IPS-NIHi7 (cell line): ENCODE measurements around the gene GRK5.
A peak's percentile ranks its signal among the peaks of the same experiment; 100 is the strongest.

ENCODE experiments used
- DNase-seq: peaks from one replicate; pipeline ENCODE4 v3.0.0; 2012; ENCODE audit warnings: mixed read lengths; ENCODE audit errors: extremely low spot score

The GRK5 gene

DNA sequence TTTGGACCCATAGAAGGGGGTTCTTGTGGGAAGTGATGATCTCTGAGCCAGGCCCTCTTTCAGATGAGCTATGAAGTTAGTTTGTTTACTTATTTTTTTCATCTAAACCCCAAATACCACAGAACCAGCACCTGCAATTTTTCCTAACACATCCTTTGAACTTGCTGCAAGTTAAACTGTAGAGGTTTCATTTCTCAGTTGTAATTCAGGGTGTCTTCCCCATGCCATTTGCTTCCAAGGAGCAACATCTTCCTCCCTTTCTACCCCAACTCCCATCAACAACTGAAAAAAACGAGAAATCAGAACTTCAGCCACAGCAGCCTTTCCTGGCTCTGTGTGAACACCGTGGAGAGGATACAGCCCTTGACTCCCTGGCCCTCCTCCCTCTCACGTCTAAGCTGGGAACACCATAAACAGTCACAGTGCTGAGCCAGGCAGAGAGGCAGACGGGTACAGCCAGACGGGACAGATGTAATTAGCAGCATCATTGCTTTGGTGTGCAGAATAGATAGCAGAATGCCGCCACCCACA lies 271.5 kb downstream of the GRK5 start:
- no peak for DNase-seq

GRCh38 chr10:119479532-119479931 lies 272.2 kb downstream of the GRK5 start:
- DNase-seq = peak; percentile 75

DNA sequence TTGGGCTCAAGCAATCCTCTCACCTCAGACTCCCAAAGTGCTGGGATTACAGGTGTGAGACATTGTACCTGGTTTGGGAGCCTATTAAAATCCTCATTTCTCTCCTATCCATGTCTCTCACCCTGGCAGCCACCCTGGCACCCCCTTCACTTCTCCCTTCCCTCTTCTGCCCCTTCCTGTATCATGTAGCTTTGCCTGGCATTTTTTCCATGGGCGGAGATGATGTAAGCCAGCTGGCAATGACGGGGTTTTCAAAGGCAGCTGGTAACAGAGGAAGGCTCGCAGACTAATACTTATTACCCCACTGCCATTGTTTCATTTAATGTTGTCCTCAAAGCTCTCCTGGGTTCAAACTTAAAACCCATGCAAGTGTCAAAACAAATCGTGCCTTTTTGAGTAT lies 273.3 kb downstream of the GRK5 start:
- DNase-seq = no peak

DNA sequence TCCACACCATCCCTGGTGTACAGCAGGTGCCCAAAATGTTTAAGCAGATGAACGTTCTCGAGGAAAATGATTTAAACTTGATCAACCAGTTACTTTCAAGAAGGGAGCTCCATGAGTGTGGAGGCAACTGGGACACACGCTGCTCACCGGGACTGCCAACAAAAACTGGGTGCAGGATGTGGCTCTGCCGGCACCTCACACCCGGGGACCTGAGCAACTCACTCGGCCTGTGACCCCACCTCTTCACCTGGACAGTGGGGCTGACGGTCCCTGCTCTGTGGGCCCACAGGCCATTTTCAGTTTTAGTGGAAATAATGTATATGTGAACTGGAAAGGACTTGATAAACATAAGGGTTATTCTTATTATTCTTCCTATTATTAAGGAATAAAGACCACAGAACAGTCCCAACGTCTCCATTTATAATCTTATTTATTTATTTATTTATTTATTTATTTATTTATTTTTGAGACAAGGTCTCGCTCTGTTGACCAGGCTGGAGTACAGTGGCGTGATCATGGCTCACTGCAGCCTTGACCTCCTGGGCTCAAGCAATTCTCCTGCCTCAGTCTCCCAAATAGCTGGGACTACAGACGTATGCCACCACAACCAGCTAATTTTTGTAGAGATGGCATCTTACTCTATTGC lies 274.5 kb downstream of the GRK5 start:
- DNase-seq = no peak

DNA sequence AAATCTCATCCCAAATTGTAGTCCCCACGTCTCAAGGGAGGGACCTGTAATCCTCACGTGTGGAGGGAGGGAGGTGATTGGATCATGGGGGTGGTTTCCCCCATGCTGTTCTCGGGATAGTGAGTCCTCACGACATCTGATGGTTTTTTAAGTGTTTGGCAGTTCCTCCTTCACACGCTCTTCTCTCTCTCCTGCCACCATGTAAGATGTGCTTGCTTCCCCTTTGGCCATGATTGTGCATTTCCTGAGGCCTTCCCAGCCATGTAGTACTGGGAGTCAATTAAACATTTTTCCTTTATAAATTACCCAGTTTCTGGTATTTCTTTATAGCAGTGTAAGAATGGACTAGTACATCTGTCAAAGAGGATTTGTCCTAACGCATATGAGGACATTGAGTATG lies 275.6 kb downstream of the GRK5 start:
- no peak for DNase-seq

DNA sequence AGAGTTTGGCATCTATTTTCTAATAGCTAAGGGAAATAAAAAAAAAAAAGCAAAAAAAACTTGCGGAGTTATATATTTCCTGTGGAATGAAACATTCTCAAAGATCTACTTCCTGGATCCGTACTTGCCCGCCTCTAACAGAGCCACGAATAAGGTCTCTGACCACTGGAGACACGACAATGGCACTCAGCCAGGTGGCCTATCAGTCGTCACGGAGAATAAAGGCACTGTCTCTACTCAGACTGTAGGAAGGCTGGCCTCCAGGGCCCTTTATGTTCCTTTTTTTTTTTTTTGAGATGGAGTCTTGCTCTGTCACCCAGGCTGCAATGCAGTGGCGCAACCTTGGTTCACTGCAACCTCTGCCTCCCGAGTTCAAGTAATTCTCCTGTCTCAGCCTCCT lies 276.5 kb downstream of the GRK5 start:
- no peak for DNase-seq

DNA sequence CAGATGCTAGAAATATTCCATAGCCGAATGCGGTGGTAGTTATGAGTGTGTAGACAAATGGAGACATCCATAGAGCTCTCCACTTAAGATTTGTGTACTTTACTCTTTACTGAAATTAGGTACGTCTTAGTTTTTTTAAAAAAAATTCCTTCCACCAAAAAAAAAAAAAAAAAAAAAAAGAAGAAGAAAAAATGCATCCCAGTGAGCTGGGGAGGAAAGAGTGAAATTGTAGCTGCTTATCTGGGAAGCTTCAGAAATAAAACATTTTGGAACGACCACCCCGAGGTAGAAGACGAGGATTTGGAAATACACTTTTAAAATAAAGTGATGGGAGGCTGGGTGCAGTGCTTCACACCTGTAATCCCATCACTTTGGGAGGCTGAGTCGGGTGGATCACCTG lies 281.3 kb downstream of the GRK5 start:
- no peak for DNase-seq

- DNase-seq = no peak
These were observed 282.6 kb downstream of the GRK5 start for GRCh38 chr10:119489991-119490326.

GRCh38 chr10:119491966-119492757 lies 284.8 kb downstream of the GRK5 start:
- no peak for DNase-seq

- no peak for DNase-seq
These were observed 285.8 kb downstream of the GRK5 start for GRCh38 chr10:119493155-119493554.

GRCh38 chr10:119494236-119495020 lies 287.1 kb downstream of the GRK5 start:
- DNase-seq = no peak

- DNase-seq = no peak
These were observed 287.7 kb downstream of the GRK5 start for GRCh38 chr10:119495021-119495505.

DNA sequence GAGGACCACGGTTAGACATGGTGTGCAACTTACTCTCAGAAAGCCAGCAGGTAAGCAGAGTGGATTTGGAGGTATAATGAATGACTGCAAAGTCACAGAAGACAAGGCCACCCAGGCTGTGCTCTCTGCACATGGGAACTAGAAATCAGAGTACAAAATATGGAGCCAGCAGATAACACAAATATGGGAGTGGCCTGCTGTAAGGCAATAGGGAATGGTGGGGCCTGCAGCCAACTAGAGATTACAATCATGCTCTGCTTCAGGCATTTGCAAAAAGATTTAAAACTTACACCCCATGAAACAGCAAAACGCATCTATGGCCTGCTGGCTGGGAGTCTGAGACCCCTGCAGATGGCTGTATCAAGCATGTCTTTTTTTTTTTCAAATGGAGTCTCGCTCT lies 288.2 kb downstream of the GRK5 start:
- DNase-seq = no peak

GRCh38 chr10:119496273-119496672 lies 288.9 kb downstream of the GRK5 start:
- no peak for DNase-seq

DNA sequence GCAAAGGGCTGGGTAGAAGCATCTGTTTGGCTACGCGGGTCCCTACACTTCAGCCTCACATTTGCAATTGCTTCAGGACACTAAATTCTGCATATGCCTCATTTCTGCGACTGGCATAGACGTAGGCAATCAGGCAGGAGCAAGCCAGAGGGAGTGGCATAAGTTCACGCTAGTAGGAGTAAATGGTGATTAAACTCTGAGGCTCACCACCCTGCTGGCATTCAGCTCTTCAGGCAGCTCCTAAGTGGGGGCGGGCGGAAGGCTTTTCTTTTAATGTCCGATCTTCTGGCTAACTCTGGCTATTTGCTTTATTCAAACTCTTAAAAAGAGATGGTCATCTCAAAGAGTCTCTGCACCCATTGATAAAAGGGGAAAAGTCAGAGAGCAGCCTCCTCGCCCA lies 289.9 kb downstream of the GRK5 start:
- DNase-seq = no peak

DNA sequence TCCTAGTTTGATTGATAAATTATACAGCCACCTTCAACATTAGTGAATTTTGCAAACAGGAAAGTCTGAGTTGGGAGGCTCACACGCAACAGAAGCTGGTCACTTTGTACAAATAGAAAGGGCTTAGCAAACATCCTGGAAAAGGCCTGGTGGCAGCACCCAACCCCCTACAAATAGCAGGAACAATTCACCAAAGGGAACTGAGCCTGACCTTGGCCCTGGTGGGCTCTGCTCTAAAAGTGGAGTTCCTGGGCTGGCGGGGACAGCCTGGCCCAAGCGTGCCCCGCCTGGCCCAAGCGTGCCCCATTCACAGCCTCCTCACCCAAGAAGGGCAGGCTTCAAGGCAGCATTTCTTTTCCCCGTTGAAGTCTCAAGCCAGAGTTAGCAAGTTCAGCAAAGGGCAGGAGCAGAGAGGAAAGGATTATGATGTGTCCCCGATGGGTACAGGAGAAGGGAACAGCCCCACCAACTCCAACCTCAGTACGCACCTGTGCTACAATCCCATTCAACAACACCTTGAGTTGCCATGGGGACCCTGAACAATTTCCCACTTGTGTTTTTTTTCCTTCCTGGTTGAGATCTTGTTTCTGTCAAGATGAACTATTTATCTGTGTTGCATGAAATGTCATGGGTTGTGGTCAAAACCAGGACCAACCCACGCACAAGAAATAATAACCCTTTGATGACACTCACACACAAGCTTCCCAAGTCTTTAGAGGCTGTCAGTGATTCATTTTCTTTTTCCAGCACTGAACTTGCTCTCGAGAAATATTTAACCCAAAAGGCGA lies 291.7 kb downstream of the GRK5 start:
- no peak for DNase-seq

- DNase-seq = no peak
These were observed 292.3 kb downstream of the GRK5 start for GRCh38 chr10:119499677-119500002.

DNA sequence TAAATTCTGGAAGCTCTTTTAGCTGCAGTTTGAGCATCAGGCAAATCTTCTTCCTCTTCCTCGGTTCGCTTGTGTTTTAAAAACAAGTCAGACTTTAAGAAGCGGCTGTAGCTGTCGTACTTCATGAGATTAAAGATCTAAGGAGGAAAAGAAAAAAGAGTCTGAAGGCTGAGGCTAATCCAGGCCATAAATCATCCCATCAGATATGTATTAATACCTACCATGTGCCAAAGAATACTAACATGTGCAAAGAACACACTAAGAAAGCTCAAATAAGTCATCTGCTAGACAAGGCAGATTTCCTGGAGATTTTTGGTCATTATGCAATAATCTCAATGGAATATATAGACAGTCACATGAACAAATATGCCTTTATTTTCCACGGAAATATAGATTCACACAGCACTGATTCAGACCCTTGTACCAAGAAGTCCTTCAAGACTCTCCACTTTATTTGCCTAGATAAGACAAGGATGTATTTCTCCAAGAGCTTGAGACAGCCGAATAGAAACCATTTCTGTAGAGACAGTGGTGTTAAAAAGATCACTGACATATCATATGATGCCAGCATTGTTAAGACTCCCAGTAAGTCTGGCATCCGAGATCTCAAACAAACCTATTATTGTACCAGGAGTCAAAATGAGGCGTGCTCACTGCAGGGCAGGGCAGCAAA lies 292.9 kb downstream of the GRK5 start:
- DNase-seq = no peak

- DNase-seq = no peak
These were observed 293.4 kb downstream of the GRK5 start for GRCh38 chr10:119500821-119501220.

DNA sequence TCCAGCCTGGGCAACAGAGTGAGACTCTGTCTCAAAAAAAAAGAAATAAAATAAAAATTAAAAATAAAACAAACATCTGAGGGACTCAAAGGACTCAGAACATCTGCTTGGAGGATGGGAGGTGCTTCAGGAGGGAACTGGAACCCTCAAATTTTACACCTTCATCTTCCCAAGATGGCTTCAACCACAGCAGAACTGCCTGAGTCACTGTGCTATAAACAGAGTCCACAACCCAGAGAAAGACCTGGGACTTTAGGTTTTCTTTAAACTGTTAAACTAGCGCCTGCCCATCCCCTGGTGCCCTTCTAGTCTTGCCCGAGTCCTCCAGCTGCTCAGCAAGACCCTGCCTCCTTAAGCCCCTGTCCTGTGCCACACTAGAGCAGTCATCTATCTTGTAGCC lies 294.3 kb downstream of the GRK5 start:
- DNase-seq = no peak

DNA sequence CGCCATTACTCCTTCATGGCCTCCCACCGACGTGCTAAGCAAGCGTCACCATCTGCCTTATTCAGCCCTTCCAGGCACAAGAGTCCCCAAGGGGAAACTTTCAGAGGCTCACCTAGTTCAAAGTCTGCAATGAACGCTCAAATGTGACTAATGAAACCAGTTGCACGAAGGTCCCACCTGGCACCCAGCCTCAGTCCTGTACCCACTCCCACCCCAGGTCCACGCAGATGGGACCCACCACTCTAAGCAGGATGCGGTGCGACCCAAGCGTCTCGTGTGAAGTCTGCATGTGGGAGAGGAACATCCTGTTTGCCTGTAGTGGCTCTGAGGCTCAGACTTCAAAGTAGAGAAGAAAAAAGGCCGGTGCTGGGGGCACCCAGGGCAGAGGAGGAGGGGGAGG lies 294.8 kb downstream of the GRK5 start:
- DNase-seq = no peak
